ENCODE measurements around the gene ARHGAP10.
"Not testable (repeated sequence)": the region's sequence is repeated elsewhere in the genome, so short reads cannot be mapped to it uniquely, and the experiment has no call there.

ARHGAP10 gene

GRCh38 chr4:147901388-147901787 lies 169.5 kb downstream of the ARHGAP10 start:
- no peak for DNase-seq (ENCODE audit: low read depth)

- no peak for DNase-seq (ENCODE audit: low read depth)
These were observed 170.0 kb downstream of the ARHGAP10 start for GRCh38 chr4:147901916-147902315.

DNA sequence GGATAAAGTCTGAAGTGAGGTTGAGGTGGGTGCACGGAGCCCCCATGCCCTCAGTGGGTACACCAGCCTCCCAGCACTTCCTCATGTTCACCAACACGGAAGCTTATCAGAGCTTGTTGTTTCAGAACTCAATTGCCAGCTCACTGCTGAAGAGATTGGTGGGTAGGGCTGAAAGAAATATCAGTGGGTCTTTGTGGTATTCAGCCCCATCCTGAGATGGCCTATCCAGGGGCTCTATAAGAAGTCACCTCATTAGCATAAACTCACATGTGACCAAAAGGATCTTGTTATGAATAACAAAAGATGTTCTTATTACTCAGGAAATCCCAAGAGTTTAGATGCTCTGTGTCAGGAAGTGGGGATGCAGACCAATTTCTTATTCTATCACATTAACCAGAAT lies 177.3 kb downstream of the ARHGAP10 start:
- DNase-seq (ENCODE audit: low read depth), result no peak

GRCh38 chr4:147910315-147910714 lies 178.4 kb downstream of the ARHGAP10 start:
- no peak for DNase-seq (ENCODE audit: low read depth)

DNA sequence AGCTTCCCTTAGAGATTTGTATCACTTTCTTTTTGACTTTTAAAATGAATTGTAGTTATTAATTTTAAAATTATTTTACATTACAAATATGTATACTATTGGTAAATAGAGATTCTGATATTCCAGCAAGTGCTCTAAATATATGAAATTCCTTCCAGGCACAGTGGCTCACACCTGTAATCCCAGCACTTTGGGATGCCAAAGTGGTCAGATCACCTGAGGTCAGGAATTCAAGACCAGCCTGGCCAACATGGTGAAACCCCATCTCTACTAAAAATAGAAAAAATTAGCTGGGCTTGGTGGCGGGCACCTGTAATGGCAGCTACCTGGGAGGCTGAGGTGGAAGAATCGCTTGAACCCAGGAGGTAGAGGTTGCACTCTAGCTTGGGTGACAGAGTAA lies 180.2 kb downstream of the ARHGAP10 start:
- DNase-seq (ENCODE audit: low read depth), result not testable (repeated sequence)

DNA sequence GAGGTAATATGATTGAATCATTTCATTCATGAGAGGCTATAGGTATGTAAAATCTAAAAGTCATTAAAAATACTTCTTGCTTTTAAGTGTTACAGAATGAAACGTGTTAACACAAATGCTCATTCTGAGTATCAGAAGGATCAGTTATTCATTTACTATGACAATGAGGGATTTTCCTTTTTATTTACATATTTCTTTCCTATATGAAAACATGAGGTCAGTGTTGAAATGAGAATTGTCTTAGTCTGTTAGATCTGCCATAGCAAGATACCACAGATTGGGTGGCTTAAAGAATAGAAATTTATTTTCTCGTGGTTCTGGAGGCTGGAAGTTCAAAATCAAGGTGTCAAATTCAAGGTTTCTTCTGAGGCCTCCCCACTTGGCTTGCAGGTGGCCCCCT lies 181.2 kb downstream of the ARHGAP10 start:
- DNase-seq (ENCODE audit: low read depth), result no peak

- no peak for DNase-seq (ENCODE audit: low read depth)
These were observed 184.5 kb downstream of the ARHGAP10 start for GRCh38 chr4:147916351-147916750.

GRCh38 chr4:147923381-147923780 lies 191.5 kb downstream of the ARHGAP10 start:
- DNase-seq (ENCODE audit: low read depth), result no peak

- no peak for DNase-seq (ENCODE audit: low read depth)
These were observed 192.0 kb downstream of the ARHGAP10 start for GRCh38 chr4:147923854-147924253.

DNA sequence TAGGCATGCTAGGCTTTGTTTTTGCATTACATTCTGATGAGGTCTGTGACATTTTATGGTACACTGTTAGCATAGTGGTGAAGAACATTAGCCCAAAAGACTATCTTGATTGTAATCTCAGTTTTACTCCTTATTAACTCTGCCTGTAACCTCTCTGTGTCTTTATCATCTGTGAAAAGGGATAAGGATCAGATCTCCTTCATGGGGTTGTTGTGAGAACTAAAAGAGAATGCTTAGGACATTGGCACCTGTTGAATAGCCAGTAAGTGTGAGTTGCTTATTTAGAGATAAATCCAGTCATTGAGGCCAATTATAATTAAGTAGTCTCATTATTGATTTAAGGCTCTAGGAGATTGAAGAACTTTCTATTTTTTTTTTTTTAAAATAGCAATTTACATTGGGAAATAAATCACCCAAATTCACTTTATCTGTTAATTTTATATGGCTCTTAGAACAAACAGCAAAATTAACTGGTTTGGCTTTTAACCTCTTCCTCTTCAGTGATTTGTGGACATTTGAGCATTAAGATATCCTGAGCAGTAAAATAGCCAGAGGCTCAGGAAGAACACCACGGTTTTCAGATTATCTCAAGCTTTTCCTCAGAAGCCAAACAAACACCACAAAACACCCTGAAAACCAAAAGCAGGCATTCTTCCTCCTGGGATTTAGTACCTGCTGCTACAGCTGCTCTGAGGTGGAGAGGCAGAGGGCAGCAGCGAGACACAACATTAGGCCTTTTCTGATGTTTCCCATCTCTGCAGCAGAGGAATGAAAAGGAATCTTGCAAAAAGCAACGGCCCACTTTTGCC lies 192.9 kb downstream of the ARHGAP10 start:
- no peak for DNase-seq (ENCODE audit: low read depth)

GRCh38 chr4:147927377-147928137 lies 195.7 kb downstream of the ARHGAP10 start:
- DNase-seq (ENCODE audit: low read depth), result no peak

DNA sequence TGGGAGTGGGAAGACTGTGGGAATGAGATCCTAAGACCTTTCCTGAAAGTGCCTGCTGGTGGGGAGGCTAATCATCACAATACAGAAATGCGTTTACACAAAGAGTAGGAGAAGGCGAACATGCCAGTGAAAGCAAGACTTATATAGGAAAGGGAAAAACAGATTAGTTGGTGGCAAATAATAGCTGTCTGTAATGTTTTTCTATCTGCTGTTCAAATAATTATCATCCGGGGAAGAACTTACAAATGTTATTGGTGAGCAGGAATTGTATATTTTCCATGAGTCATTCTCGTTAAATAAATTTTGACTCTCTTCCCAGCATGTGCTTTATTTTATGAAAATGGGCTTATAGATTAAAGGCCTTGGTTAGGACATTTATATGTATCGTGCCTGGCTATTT lies 196.5 kb downstream of the ARHGAP10 start:
- DNase-seq (ENCODE audit: low read depth), result no peak

GRCh38 chr4:147929746-147930145 lies 197.9 kb downstream of the ARHGAP10 start:
- no peak for DNase-seq (ENCODE audit: low read depth)

GRCh38 chr4:147933316-147933715 lies 201.4 kb downstream of the ARHGAP10 start:
- DNase-seq (ENCODE audit: low read depth), result no peak

DNA sequence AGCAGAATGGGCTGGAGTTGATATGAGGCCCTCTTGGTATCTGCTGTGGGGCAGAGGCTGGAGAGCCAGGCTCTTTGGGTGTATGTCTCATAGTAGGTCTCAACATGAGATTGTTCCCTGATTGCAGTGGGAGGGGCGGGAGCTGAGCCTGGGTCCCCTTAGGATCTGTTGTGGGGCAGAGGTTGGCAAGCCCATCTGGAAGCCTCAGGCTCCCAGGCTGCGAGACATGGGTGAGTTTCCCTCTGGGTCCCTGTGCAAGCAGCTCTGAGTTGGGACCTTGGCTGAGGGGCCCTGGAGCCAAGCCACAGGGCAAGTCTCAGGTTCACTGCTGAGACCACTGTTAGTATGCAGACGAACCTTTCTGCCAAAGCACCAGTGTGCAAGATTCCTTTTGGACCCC lies 201.9 kb downstream of the ARHGAP10 start:
- DNase-seq (ENCODE audit: low read depth), result no peak

DNA sequence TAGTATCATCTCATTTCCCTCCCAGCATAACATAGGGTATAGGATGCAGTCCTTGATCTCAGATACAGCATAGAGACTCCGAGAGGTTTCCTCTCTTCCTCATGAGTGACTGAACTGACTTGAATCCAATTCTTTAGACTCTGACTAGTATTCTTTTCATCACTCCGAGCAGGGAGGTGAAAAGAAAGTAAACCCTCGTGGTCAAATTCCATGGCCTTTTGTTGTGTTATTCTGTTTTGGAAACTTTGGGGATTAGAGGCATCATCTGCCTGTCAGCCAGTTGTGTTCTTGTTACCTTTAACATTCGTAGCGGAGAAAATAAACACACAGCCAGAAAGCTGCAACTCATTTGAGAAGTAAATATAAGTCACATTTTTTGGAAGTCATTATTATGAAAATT lies 206.6 kb downstream of the ARHGAP10 start:
- DNase-seq (ENCODE audit: low read depth), result no peak

DNA sequence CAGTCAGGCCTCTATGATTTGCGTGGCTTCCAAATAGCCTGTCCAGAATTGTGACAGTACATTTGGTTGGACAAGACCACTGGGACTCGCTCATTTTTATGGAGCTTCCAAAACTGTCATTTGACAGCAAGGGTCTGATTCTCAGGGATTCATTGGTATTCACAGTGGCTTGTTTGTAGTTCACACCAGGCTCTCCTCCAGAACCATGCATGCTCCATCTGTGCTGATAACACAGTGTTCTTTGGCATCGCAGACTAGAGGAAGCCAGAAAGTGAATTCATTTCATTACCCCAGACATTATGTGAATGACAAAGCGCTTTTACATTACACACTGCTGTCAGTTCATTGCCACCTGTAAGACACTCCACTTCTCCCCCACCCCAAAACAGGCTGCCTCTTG lies 208.3 kb downstream of the ARHGAP10 start:
- no peak for DNase-seq (ENCODE audit: low read depth)

GRCh38 chr4:147941373-147941772 lies 209.5 kb downstream of the ARHGAP10 start:
- DNase-seq (ENCODE audit: low read depth), result no peak

- no peak for DNase-seq (ENCODE audit: low read depth)
These were observed 210.8 kb downstream of the ARHGAP10 start for GRCh38 chr4:147942729-147943128.

- DNase-seq (ENCODE audit: low read depth), result no peak
These were observed 211.3 kb downstream of the ARHGAP10 start for GRCh38 chr4:147943159-147943638.

GRCh38 chr4:147944249-147944648 lies 212.4 kb downstream of the ARHGAP10 start:
- DNase-seq (ENCODE audit: low read depth), result no peak

DNA sequence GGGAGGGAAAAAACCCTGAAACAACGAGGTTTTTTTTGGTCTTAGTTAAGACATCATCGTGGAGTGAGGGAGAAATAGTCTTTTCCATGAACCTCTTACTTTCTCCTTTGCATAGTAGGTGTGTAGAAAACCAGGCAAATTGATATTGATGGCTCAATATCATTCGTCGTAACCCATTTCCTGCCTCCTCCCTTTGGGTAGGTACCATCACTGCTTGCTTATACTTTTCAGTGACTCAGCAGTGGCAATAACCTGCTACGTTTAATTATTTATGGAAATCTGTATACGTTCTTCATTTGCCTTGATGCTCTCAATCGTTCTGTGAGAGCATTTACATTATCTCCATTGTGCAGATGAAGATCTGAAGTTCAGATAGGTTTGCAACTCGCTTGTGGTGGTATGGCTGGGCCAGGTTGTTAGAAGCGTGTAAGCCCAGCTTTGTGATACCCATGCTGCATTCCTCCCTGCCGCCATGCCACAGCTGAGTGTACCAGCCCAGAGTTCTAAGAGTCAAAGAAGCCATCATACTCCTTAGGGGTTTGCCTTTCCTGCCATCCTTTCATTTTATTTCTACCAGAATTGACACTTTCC lies 212.9 kb downstream of the ARHGAP10 start:
- DNase-seq (ENCODE audit: low read depth), result no peak

DNA sequence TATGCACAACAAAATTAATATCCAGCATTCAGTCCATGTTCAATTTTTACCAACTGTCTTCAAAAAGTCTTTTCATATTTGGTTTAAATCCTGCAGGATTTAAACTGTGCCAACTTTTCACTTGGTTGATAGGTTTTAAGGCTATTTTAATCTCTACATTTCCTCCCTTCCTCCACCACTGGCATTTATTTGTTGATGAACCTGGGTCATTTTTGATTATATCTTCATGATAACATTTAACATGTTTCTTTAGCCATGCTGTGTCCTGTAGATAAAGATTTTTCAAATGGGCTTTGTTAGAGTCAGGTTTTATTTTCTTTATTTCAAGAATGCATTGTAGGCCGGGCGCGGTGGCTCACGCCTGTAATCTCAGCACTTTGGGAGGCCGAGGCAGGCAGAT lies 216.4 kb downstream of the ARHGAP10 start:
- no peak for DNase-seq (ENCODE audit: low read depth)
